ENCODE results near the gene DLGAP4.

Gene DLGAP4

DNA sequence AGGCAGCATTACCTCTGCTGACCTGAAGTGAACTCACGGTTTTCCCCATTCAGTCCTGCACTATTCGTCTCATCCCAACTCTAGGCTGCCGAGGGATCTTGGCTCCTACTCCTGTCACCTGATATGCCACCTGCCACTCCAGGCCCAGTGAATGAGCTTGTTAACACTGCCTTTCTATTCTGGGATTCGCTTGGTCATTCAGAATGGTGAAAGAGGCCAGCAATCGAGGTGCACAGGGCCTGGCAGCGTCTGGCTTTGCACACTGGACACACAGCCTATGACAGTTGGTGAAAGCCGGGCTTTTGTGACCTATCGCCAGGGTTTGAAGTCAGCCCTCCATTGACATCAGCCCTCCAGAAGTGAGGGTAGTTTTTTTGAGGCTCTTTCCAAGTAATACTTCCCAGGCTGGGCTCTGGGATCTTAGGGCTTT is 175.9 kb downstream of the DLGAP4 start:
- Histone ChIP-seq H3K27ac (no peak overlapping the region), H3K4me3 (IDR thresholded peaks at IDR 0.05; ENCODE audit: insufficient read depth, low read depth, low read length) (no peak overlapping the region), H3K4me2 (no peak overlapping the region), H2AFZ (ENCODE audit: low read depth) (no peak overlapping the region), H3K9ac (no peak overlapping the region), H3K79me2 (ENCODE audit: insufficient read depth, low read depth) (peaks cover 8% of the 10 kb centered on the region; the same call in 1 of the 2 replicates), H4K20me1 (ENCODE audit: insufficient read depth) (peaks cover 4% of the 10 kb centered on the region; the same call in 1 of the 2 replicates), H3K4me1 (ENCODE audit: low read depth, poor library complexity, severe bottlenecking) (peaks cover 21% of the 10 kb centered on the region), H3K36me3 (ENCODE audit: insufficient read depth) (no peaks in the 10 kb centered on the region), H3K27me3 (ENCODE audit: insufficient read depth, low read depth) (no peaks in the 10 kb centered on the region)
- TF ChIP-seq CTCF (conservative IDR thresholded peaks at IDR 0.05; ENCODE audit: low read depth, low read length), result no peak

GRCh38 chr20:36483209-36483918 is 177.2 kb downstream of the DLGAP4 start:
- Histone ChIP-seq H3K4me2 (no peak overlapping the region), H3K79me2 (ENCODE audit: insufficient read depth, low read depth) (peaks cover 8% of the 10 kb centered on the region; the same call in 1 of the 2 replicates), H3K9ac (no peak overlapping the region), H3K4me1 (ENCODE audit: low read depth, poor library complexity, severe bottlenecking) (peaks cover 21% of the 10 kb centered on the region), H2AFZ (ENCODE audit: low read depth) (no peak overlapping the region), H3K4me3 (IDR thresholded peaks at IDR 0.05; ENCODE audit: insufficient read depth, low read depth, low read length) (no peak overlapping the region), H3K36me3 (ENCODE audit: insufficient read depth) (no peaks in the 10 kb centered on the region), H3K27ac (no peak overlapping the region), H3K27me3 (ENCODE audit: insufficient read depth, low read depth) (no peaks in the 10 kb centered on the region), H4K20me1 (ENCODE audit: insufficient read depth) (peaks cover 4% of the 10 kb centered on the region; the same call in 1 of the 2 replicates)
- TF ChIP-seq CTCF (conservative IDR thresholded peaks at IDR 0.05; ENCODE audit: low read depth, low read length), result no peak

GRCh38 chr20:36483919-36484808 is 178.0 kb downstream of the DLGAP4 start:
- Histone ChIP-seq H3K4me2 (no peak overlapping the region), H4K20me1 (ENCODE audit: insufficient read depth) (peaks cover 4% of the 10 kb centered on the region; the same call in 1 of the 2 replicates), H3K36me3 (ENCODE audit: insufficient read depth) (no peaks in the 10 kb centered on the region), H2AFZ (ENCODE audit: low read depth) (no peak overlapping the region), H3K27me3 (ENCODE audit: insufficient read depth, low read depth) (no peaks in the 10 kb centered on the region), H3K27ac (no peak overlapping the region), H3K79me2 (ENCODE audit: insufficient read depth, low read depth) (peaks cover 8% of the 10 kb centered on the region; the same call in 1 of the 2 replicates), H3K4me3 (IDR thresholded peaks at IDR 0.05; ENCODE audit: insufficient read depth, low read depth, low read length) (no peak overlapping the region), H3K4me1 (ENCODE audit: low read depth, poor library complexity, severe bottlenecking) (peaks cover 21% of the 10 kb centered on the region), H3K9ac (no peak overlapping the region)
- TF ChIP-seq CTCF (conservative IDR thresholded peaks at IDR 0.05; ENCODE audit: low read depth, low read length), result no peak

GRCh38 chr20:36485286-36485685 is 179.1 kb downstream of the DLGAP4 start:
- Histone ChIP-seq H3K4me3 (IDR thresholded peaks at IDR 0.05; ENCODE audit: insufficient read depth, low read depth, low read length) (no peak overlapping the region), H3K4me1 (ENCODE audit: low read depth, poor library complexity, severe bottlenecking) (peaks cover 21% of the 10 kb centered on the region), H2AFZ (ENCODE audit: low read depth) (no peak overlapping the region), H4K20me1 (ENCODE audit: insufficient read depth) (peaks cover 4% of the 10 kb centered on the region; the same call in 1 of the 2 replicates), H3K27ac (no peak overlapping the region), H3K36me3 (ENCODE audit: insufficient read depth) (no peaks in the 10 kb centered on the region), H3K9ac (no peak overlapping the region), H3K27me3 (ENCODE audit: insufficient read depth, low read depth) (no peaks in the 10 kb centered on the region), H3K79me2 (ENCODE audit: insufficient read depth, low read depth) (peaks cover 8% of the 10 kb centered on the region; the same call in 1 of the 2 replicates), H3K4me2 (no peak overlapping the region)
- no peak for TF ChIP-seq CTCF (conservative IDR thresholded peaks at IDR 0.05; ENCODE audit: low read depth, low read length)
